HL-60 (cell line): Measurements from ENCODE around the gene TGFBR3L.

Source experiments
- CTCF ChIP-seq: IDR thresholded peaks from one replicate; pipeline ENCODE4 v1.5.1; 2011; ENCODE audit warnings: low read length, control low read depth, inconsistent platforms; ENCODE audit not compliant: insufficient read depth
- GABPA ChIP-seq: IDR thresholded peaks from 2 replicates; pipeline ENCODE4 v1.6.1; 2012; ENCODE audit warnings: low read depth
- POLR2AphosphoS5 ChIP-seq: IDR thresholded peaks from 2 replicates; pipeline ENCODE4 v1.6.1; 2012; ENCODE audit warnings: low read depth

- TF ChIP-seq CTCF (no peak), POLR2AphosphoS5 (no peak), GABPA (no peak)
Measured at GRCh38 chr19:7900401-7900870, 14.2 kb upstream of the TGFBR3L start.
